ENCODE measurements around the gene NAT14.
A peak's percentile ranks its signal among the peaks of the same experiment; 100 is the strongest.

The NAT14 gene

GRCh38 chr19:55504252-55504603, 19.2 kb downstream of the NAT14 start:
- POLR2A ChIA-PET = interaction anchor here (0.5 to 1.0 kb wide), 3 partner anchors 27 to 878 kb away, joined by 3 to 4 read pairs (median 4); no protein-coding TSS in a partner anchor

DNA sequence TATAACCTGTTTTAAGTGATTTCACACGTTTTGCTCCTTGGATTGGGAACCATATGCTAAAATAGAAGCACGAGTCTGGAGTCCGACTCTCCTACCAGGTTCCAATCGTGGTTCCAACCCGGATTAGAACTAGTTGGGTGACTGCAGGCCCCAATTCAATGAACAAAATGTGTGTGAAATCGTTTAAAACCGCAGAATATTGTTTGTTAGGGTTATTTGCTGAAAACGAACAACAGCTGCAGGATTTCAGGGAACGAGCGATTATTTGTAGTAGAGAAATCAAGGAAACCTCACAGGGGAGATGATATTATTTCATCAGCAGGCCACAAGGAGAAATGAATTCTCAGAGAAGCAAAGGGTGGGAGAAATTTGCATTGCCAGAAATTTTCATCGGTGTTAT, 20.0 kb downstream of the NAT14 start:
- 93% methylated on average over 11 of the region's 11 CpGs for WGBS (ENCODE audit: insufficient coverage)
- Histone ChIP-seq H3K36me3 (ENCODE audit: control insufficient read depth in 4 of 4, insufficient read depth in 4 of 4, low read length in 3 of 4) (no peaks in the 10 kb centered on the region), H3K27me3 (replicated peaks in 2 of 5; ENCODE audit: control insufficient read depth in 4 of 5, insufficient read depth in 5 of 5, low read length in 4 of 5) (peaks cover 0 to 2% (median 0%) of the 10 kb centered on the region in 5 experiments), H3K4me1 (ENCODE audit: control extremely low read depth in 1 of 4, control insufficient read depth in 4 of 4, insufficient read depth in 4 of 4, low read length in 3 of 4) (peaks cover 0 to 10% (median 6%) of the 10 kb centered on the region in 4 experiments), H3K9me3 (ENCODE audit: control extremely low read depth in 1 of 5, control insufficient read depth in 4 of 5, insufficient read depth in 2 of 5, low read depth in 1 of 5, low read length in 4 of 5) (peaks cover 0 to 4% (median 0%) of the 10 kb centered on the region in 5 experiments), H3K27ac (ENCODE audit: insufficient read depth in 1 of 2, low read depth in 1 of 2, low read length in 2 of 2, poor library complexity in 1 of 2, severe bottlenecking in 2 of 2) (no peak overlapping the region), H3K4me3 (ENCODE audit: control insufficient read depth in 1 of 7, extremely low read depth in 1 of 7, insufficient read depth in 4 of 7, low read depth in 2 of 7, low read length in 6 of 7) (no peak overlapping the region)
- POLR2A ChIA-PET = interaction anchor here (1.0 kb wide), 1 partner anchor 28 kb away, joined by 3 read pairs; no protein-coding TSS in a partner anchor
- DNase-seq = no peak
- CTCF ChIA-PET = interaction anchor here (0.8 to 3.4 kb wide), 12 partner anchors 9 to 364 kb away, joined by 3 to 37 read pairs (median 6); partner anchors contain the start of gene ZNF865

More at GRCh38 chr19:55504252-55504603, 19.2 kb downstream of the NAT14 start:
- Histone ChIP-seq H3K27ac (ENCODE audit: insufficient read depth in 1 of 2, low read depth in 1 of 2, low read length in 2 of 2, poor library complexity in 1 of 2, severe bottlenecking in 2 of 2) (no peak overlapping the region), H3K4me1 (ENCODE audit: control extremely low read depth in 1 of 4, control insufficient read depth in 4 of 4, insufficient read depth in 4 of 4, low read length in 3 of 4) (peaks cover 0 to 10% (median 6%) of the 10 kb centered on the region in 4 experiments), H3K9me3 (ENCODE audit: control extremely low read depth in 1 of 5, control insufficient read depth in 4 of 5, insufficient read depth in 2 of 5, low read depth in 1 of 5, low read length in 4 of 5) (peaks cover 0 to 4% (median 0%) of the 10 kb centered on the region in 5 experiments), H3K36me3 (ENCODE audit: control insufficient read depth in 4 of 4, insufficient read depth in 4 of 4, low read length in 3 of 4) (no peaks in the 10 kb centered on the region), H3K4me3 (ENCODE audit: control insufficient read depth in 1 of 7, extremely low read depth in 1 of 7, insufficient read depth in 4 of 7, low read depth in 2 of 7, low read length in 6 of 7) (peak overlapping the region in 4 of 7 experiments; percentile 54 to 76 (median 61)), H3K27me3 (replicated peaks in 2 of 5; ENCODE audit: control insufficient read depth in 4 of 5, insufficient read depth in 5 of 5, low read length in 4 of 5) (peaks cover 0 to 2% (median 0%) of the 10 kb centered on the region in 5 experiments)
- WGBS (ENCODE audit: insufficient coverage) = 28% methylated on average over 12 of the region's 13 CpGs
- CTCF ChIA-PET = interaction anchor here (0.6 to 3.4 kb wide), 26 partner anchors 9 to 363 kb away, joined by 3 to 37 read pairs (median 5); partner anchors contain the start of genes NAT14, TMEM238, ZNF628 and ZNF865
- DNase-seq = no peak

DNA sequence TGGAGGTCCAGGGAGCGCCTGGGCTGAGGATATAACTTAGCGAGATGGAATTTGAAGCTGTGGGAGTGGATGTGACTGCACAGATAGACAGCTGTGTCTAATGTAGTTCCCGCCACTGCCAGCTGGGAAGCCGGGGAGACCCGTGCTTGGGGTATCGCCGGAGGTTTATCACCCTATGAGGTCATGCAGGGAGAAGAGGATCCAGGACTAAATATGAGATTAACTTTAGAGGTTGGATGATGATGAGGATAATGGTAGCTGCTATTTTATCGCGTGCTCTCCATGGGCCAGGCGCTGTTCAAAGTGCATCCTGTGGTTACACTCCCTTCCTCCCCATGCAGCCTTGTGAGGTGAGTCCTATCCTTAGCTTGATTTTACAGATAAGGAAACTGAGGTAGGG, 23.1 kb downstream of the NAT14 start:
- Histone ChIP-seq H3K4me3 (ENCODE audit: control insufficient read depth in 1 of 7, extremely low read depth in 1 of 7, insufficient read depth in 4 of 7, low read depth in 2 of 7, low read length in 6 of 7) (no peak overlapping the region), H3K27me3 (replicated peaks in 2 of 5; ENCODE audit: control insufficient read depth in 4 of 5, insufficient read depth in 5 of 5, low read length in 4 of 5) (peaks cover 0 to 2% (median 0%) of the 10 kb centered on the region in 5 experiments), H3K9me3 (ENCODE audit: control extremely low read depth in 1 of 5, control insufficient read depth in 4 of 5, insufficient read depth in 2 of 5, low read depth in 1 of 5, low read length in 4 of 5) (no peaks in the 10 kb centered on the region), H3K27ac (ENCODE audit: insufficient read depth in 1 of 2, low read depth in 1 of 2, low read length in 2 of 2, poor library complexity in 1 of 2, severe bottlenecking in 2 of 2) (no peak overlapping the region), H3K36me3 (ENCODE audit: control insufficient read depth in 4 of 4, insufficient read depth in 4 of 4, low read length in 3 of 4) (no peaks in the 10 kb centered on the region), H3K4me1 (ENCODE audit: control extremely low read depth in 1 of 4, control insufficient read depth in 4 of 4, insufficient read depth in 4 of 4, low read length in 3 of 4) (peaks cover 0 to 10% (median 6%) of the 10 kb centered on the region in 4 experiments)
- POLR2A ChIA-PET = no interaction called here
- WGBS (ENCODE audit: insufficient coverage) = 77% methylated on average over 7 of the region's 10 CpGs
- no peak for DNase-seq
- CTCF ChIA-PET = interaction anchor here (0.8 to 1.8 kb wide), 4 partner anchors 41 to 213 kb away, joined by 4 to 6 read pairs (median 4); no protein-coding TSS in a partner anchor

DNA sequence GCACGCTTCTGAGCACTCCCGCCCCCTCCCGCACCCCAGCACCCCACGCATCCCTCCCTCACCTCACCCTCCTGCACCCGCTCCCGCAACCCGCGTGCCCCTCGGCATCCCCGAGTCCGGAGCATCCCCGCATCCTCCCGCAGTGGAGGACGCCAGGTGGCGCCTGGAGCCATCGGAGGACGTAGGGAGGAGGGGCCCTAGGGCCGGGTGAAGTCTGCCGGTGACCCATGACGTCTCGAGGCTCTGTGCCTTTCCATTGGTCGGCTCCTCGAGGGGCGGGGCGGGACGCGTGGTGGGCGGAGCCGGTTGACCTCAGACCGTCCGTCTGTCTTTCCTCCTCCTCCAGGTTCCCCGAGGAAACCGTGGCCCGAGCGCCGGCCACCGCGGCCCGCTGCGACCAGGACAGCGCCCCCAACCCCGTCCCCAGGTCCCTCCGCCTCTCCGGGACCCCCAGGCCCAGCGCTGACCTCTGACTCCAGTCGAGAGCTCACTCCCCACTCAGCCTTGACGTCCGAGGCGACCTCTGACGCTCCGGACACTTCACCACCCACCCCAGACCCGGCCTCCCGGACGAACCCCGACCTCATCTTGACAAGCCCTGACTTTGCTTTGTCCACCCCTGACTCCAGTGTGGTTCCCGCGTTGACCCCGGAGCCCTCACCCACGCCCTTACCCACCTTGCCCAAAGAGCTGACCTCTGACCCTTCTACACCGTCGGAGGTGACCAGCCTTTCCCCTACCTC, 32.1 kb downstream of the NAT14 start:
- ChIA-PET POLR2A (no interaction called here), CTCF (interaction anchor here (1.0 to 6.2 kb wide), 8 partner anchors 10 to 116 kb away, joined by 3 to 53 read pairs (median 6); partner anchors contain the start of gene ZNF865)
- Histone ChIP-seq H3K27ac (ENCODE audit: insufficient read depth in 1 of 2, low read depth in 1 of 2, low read length in 2 of 2, poor library complexity in 1 of 2, severe bottlenecking in 2 of 2) (peak overlapping the region; percentile 6 to 79), H3K4me3 (ENCODE audit: control insufficient read depth in 1 of 7, extremely low read depth in 1 of 7, insufficient read depth in 4 of 7, low read depth in 2 of 7, low read length in 6 of 7) (peak overlapping the region in 6 of 7 experiments; percentile 27 to 79 (median 64)), H3K36me3 (ENCODE audit: control insufficient read depth in 4 of 4, insufficient read depth in 4 of 4, low read length in 3 of 4) (no peaks in the 10 kb centered on the region), H3K27me3 (replicated peaks in 2 of 5; ENCODE audit: control insufficient read depth in 4 of 5, insufficient read depth in 5 of 5, low read length in 4 of 5) (no peaks in the 10 kb centered on the region), H3K9me3 (ENCODE audit: control extremely low read depth in 1 of 5, control insufficient read depth in 4 of 5, insufficient read depth in 2 of 5, low read depth in 1 of 5, low read length in 4 of 5) (no peaks in the 10 kb centered on the region), H3K4me1 (ENCODE audit: control extremely low read depth in 1 of 4, control insufficient read depth in 4 of 4, insufficient read depth in 4 of 4, low read length in 3 of 4) (peaks cover 0 to 7% (median 4%) of the 10 kb centered on the region in 4 experiments)
- peak; percentile 90 to 93 (median 90) for DNase-seq
- WGBS (ENCODE audit: insufficient coverage) = 12% methylated on average over 41 of the region's 61 CpGs

DNA sequence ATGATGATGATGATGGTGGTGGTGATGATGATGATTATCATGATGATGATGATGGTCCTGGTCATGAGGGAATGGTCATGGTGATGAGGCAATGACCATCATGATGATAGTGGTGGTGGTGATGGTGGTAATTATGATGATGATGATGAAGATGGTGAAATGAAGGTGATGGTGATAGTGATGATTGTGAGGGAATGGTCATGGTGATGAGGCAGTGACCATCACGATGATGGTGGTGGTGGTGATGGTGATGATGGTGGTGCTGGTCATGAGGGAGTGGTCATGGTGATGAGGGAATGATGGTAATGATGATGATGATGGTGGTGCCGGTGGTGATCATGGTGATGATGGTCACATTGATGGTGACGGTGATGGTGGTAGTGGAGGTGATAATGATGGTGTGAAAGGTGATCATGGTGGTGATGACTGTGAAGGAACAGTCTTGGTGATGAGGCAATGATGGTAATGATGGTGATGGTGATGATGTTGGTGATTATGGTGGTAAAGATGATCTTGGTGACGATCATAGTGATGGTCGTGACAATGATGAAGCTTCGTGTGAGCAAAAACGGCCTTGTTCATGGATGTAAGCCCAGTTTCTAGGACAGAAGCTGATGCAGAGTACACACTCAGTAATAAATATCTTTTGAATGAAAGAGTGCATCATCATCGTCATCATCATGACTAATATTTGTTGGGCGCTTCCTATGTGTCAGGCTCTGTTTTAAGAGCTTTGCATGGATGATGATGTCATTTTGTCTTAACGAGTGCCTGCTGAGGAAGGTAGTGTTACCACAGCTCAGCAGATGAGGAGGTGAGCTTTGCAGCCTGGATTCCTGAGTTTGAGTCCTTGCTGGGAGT, 34.7 kb downstream of the NAT14 start:
- CTCF ChIA-PET = no interaction called here
- Histone ChIP-seq H3K27me3 (replicated peaks in 2 of 5; ENCODE audit: control insufficient read depth in 4 of 5, insufficient read depth in 5 of 5, low read length in 4 of 5) (no peaks in the 10 kb centered on the region), H3K9me3 (ENCODE audit: control extremely low read depth in 1 of 5, control insufficient read depth in 4 of 5, insufficient read depth in 2 of 5, low read depth in 1 of 5, low read length in 4 of 5) (no peaks in the 10 kb centered on the region), H3K27ac (ENCODE audit: insufficient read depth in 1 of 2, low read depth in 1 of 2, low read length in 2 of 2, poor library complexity in 1 of 2, severe bottlenecking in 2 of 2) (no peak overlapping the region), H3K36me3 (ENCODE audit: control insufficient read depth in 4 of 4, insufficient read depth in 4 of 4, low read length in 3 of 4) (no peaks in the 10 kb centered on the region), H3K4me1 (ENCODE audit: control extremely low read depth in 1 of 4, control insufficient read depth in 4 of 4, insufficient read depth in 4 of 4, low read length in 3 of 4) (peaks cover 0 to 7% (median 4%) of the 10 kb centered on the region in 4 experiments), H3K4me3 (ENCODE audit: control insufficient read depth in 1 of 7, extremely low read depth in 1 of 7, insufficient read depth in 4 of 7, low read depth in 2 of 7, low read length in 6 of 7) (no peak overlapping the region)
- POLR2A ChIA-PET = no interaction called here
- peak; percentile 12 to 60 (median 43) for DNase-seq
- WGBS (ENCODE audit: insufficient coverage) = 93% methylated on average over 9 of the region's 10 CpGs

GRCh38 chr19:55520691-55521292, 35.8 kb downstream of the NAT14 start:
- Histone ChIP-seq H3K27ac (ENCODE audit: insufficient read depth in 1 of 2, low read depth in 1 of 2, low read length in 2 of 2, poor library complexity in 1 of 2, severe bottlenecking in 2 of 2) (no peak overlapping the region), H3K4me3 (ENCODE audit: control insufficient read depth in 1 of 7, extremely low read depth in 1 of 7, insufficient read depth in 4 of 7, low read depth in 2 of 7, low read length in 6 of 7) (no peak overlapping the region), H3K4me1 (ENCODE audit: control extremely low read depth in 1 of 4, control insufficient read depth in 4 of 4, insufficient read depth in 4 of 4, low read length in 3 of 4) (peaks cover 0 to 10% (median 4%) of the 10 kb centered on the region in 4 experiments), H3K9me3 (ENCODE audit: control extremely low read depth in 1 of 5, control insufficient read depth in 4 of 5, insufficient read depth in 2 of 5, low read depth in 1 of 5, low read length in 4 of 5) (no peaks in the 10 kb centered on the region), H3K36me3 (ENCODE audit: control insufficient read depth in 4 of 4, insufficient read depth in 4 of 4, low read length in 3 of 4) (no peaks in the 10 kb centered on the region), H3K27me3 (replicated peaks in 2 of 5; ENCODE audit: control insufficient read depth in 4 of 5, insufficient read depth in 5 of 5, low read length in 4 of 5) (no peaks in the 10 kb centered on the region)
- WGBS (ENCODE audit: insufficient coverage) = 91% methylated on average over 12 of the region's 14 CpGs
- POLR2A ChIA-PET = no interaction called here
- peak in 2 of 3 donors; percentile 20 to 44 for DNase-seq
- CTCF ChIA-PET = no interaction called here
